H1 (cell line): ENCODE data around the gene GPNMB.

Experiments
- ATF2 ChIP-seq: IDR thresholded peaks from 2 replicates; pipeline ENCODE4 v1.6.1; 2012; ENCODE audit warnings: low read length, inconsistent platforms
- CBX8 ChIP-seq: fragments of 300-800, 300-1000 bp; sonication (generic); IDR thresholded peaks from 2 replicates; pipeline ENCODE4 v1.7.1; 2016; ENCODE audit warnings: low read depth, low read length, borderline replicate concordance
- CHD2 ChIP-seq: IDR thresholded peaks from 2 replicates; pipeline ENCODE4 v1.6.1; 2012; ENCODE audit warnings: low read length, improper control_type of control experiment
- CTCF ChIP-seq, 3 experiments: IDR thresholded peaks; 1 replicate in 2 of 3; 2 replicates in 1 of 3; pipeline versions ENCODE4 v1.5.1 to v1.6.1; 2011; ENCODE audit warnings: low read length in 3 of 3, mild to moderate bottlenecking in 3 of 3, inconsistent platforms in 2 of 3, low read depth in 1 of 3, moderate library complexity in 1 of 3; ENCODE audit not compliant: insufficient read depth in 1 of 3; ENCODE audit errors: control extremely low read depth in 1 of 3
- EGR1 ChIP-seq: IDR thresholded peaks from 2 replicates; pipeline ENCODE4 v1.6.1; 2011; ENCODE audit warnings: low read depth, low read length, borderline replicate concordance
- GABPA ChIP-seq: IDR thresholded peaks from 2 replicates; pipeline ENCODE4 v1.6.1; 2011; ENCODE audit warnings: mild to moderate bottlenecking, low read length, moderate library complexity, borderline replicate concordance; ENCODE audit not compliant: insufficient read depth
- JUN ChIP-seq: IDR thresholded peaks from 2 replicates; pipeline ENCODE4 v1.6.1; 2011; ENCODE audit warnings: low read depth, mild to moderate bottlenecking, improper control_type of control experiment, low read length
- KDM5A ChIP-seq: fragments of 200-600 bp; IDR thresholded peaks from 2 replicates; pipeline ENCODE4 v1.7.1; 2012; ENCODE audit warnings: mild to moderate bottlenecking, low read length, inconsistent platforms, mixed read lengths
- SP1 ChIP-seq: IDR thresholded peaks from 2 replicates; pipeline ENCODE4 v1.6.1; 2011; ENCODE audit warnings: low read depth, low read length
- TAF1 ChIP-seq: IDR thresholded peaks from 2 replicates; pipeline ENCODE4 v1.6.1; 2011; ENCODE audit warnings: mild to moderate bottlenecking, low read depth, low read length

- no peak for TF ChIP-seq SP1
- TF ChIP-seq CTCF (IDR thresholded peaks at IDR 0.05; ENCODE audit: control extremely low read depth in 1 of 3, insufficient read depth in 1 of 3, low read depth in 1 of 3, low read length in 3 of 3), result no peak
- TF ChIP-seq KDM5A, result no peak
- TF ChIP-seq CHD2, result no peak
- TF ChIP-seq CBX8, result no peak
- no peak for TF ChIP-seq TAF1
- no peak for TF ChIP-seq GABPA
- TF ChIP-seq ATF2, result no peak
- TF ChIP-seq EGR1, result no peak
- no peak for TF ChIP-seq JUN
Measured at GRCh38 chr7:23207021-23207420, 39.6 kb upstream of the GPNMB start.
